Measurements from ENCODE around the gene COX6B2. TPM values are rescaled to one million over a fixed set of nuclear protein-coding genes. Genes with fewer than 3 reads are reported as not detected.

COX6B2 gene
- total and polyA plus RNA-seq, 12 donors: not detected

DNA sequence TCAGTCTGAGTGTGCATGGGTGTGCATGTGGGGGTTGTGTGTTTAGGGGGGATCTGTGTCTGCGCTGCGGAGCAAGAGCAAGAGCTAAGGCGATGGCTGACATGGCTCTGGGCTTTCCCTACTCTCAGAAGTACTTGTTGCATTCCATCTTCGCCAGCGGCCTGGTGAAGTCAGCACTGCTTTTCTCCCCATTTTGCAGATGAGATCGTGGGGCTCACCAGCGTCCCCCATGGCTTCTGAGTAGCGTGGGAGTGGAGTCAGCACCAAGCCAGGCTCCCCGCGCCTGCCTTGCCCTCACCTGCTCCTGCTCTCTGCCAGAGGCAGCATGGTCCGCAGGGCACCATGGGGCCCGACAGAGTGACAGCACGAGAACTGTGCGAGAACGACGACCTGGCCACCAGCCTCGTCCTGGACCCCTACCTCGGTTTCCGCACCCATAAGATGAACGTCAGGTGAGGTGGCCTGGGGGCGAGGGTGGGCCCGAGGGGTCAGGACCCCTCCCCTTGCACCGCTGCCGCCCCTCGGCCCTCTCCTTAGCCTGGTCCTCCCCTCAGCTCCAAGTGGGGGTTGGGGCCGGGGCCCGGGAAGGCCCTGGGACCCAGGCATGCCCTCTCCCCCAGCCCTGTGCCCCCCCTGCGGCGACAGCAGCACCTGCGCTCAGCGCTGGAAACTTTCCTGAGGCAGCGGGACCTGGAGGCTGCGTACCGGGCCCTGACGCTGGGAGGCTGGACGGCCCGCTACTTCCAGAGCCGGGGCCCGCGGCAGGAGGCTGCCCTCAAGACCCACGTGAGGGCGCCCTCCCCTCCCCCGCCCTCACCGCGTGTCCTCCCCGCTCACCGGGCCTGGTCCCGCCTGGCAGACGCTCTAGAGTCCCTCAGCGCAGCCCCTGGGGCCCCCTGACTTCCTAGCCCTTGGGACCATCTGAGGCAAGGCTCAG lies 12.7 kb downstream of the COX6B2 start:
- Histone ChIP-seq H3K4me3 (peak overlapping the region in 5 of 10 donors; percentile 67 to 92 (median 75)), H3K4me1 (peaks cover 7 to 30% (median 21%) of the 10 kb centered on the region in 9 donors), H3K36me3 (peaks cover 0 to 36% (median 13%) of the 10 kb centered on the region in 9 donors), H3K9me3 (no peaks in the 10 kb centered on the region), H3K27ac (no peak overlapping the region), H3K27me3 (no peaks in the 10 kb centered on the region)
- TF ChIP-seq, protein P1, sequence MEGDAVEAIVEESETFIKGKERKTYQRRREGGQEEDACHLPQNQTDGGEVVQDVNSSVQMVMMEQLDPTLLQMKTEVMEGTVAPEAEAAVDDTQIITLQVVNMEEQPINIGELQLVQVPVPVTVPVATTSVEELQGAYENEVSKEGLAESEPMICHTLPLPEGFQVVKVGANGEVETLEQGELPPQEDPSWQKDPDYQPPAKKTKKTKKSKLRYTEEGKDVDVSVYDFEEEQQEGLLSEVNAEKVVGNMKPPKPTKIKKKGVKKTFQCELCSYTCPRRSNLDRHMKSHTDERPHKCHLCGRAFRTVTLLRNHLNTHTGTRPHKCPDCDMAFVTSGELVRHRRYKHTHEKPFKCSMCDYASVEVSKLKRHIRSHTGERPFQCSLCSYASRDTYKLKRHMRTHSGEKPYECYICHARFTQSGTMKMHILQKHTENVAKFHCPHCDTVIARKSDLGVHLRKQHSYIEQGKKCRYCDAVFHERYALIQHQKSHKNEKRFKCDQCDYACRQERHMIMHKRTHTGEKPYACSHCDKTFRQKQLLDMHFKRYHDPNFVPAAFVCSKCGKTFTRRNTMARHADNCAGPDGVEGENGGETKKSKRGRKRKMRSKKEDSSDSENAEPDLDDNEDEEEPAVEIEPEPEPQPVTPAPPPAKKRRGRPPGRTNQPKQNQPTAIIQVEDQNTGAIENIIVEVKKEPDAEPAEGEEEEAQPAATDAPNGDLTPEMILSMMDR (IDR thresholded peaks at IDR 0.05): no peak
- DNase-seq (no peak), ATAC-seq (no peak)
- intact Hi-C loops (cut with DNase I): loop anchor here in 1 of 10 donors (2.0 kb wide), 1 partner anchor 41 kb away; no protein-coding TSS in a partner anchor
- 86 to 89% methylated on average over 48 to 50 of the region's 50 CpGs for WGBS, 2 donors

DNA sequence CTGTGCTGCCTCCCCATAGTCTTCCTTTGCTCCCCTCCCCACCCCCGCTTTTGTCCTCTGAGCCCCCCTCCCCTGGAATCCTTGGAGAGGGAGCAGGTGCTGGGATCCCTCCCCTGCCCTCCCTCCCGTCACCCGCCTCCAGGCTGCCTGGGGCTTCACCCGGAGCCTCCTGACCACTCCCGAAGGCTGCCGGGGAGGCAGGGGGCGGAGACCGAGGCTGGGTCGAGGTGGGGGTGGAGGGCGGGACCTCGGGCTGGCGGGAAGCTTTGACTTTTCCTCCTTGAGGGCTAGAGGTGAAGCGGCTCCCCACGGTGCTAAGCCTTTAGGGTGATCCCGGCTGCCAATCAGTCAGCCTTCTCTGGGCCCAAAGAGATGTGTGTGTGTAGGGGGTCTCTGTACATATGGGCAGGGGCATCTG lies 13.3 kb downstream of the COX6B2 start:
- peak; percentile 68 to 78 for DNase-seq
- H3K27me3 ChIP-seq: no peaks in the 10 kb centered on the region
- H3K9me3 ChIP-seq: no peaks in the 10 kb centered on the region
- H3K27ac ChIP-seq: peak overlapping the region in 3 of 10 donors; percentile 37 to 93 (median 91)
- WGBS, 2 donors: 6 to 12% methylated on average over 15 of the region's 15 CpGs
- H3K36me3 ChIP-seq: peaks cover 0 to 29% (median 7%) of the 10 kb centered on the region in 9 donors
- H3K4me1 ChIP-seq: peaks cover 7 to 30% (median 21%) of the 10 kb centered on the region in 9 donors
- peak overlapping the region in 9 of 10 donors; percentile 67 to 92 (median 73) for H3K4me3 ChIP-seq
- intact Hi-C loops (cut with DNase I): loop anchor here in 1 of 10 donors (2.0 kb wide), 1 partner anchor 42 kb away; no protein-coding TSS in a partner anchor
- no peak for ATAC-seq
- TF ChIP-seq, protein P1 (IDR thresholded peaks at IDR 0.05): no peak

DNA sequence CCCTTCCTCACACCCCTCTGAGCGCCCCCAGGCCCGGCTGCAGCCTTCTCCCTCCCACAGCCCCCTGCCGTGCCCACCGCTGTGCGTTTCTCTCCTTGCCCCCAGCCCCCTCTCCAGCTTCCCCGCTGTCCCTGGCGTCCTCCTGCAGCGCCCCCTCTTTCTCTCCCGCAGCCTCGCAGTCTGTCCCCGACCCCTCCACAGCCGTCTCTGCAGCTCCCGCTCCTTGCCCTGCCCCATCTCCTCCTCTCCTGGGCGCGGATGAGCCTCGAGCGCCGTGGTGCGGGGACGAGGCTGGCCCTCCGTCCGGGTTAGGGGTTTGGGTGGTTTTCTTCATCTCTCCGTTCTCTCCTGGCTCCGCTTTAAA lies 13.8 kb downstream of the COX6B2 start:
- Histone ChIP-seq H3K27me3 (no peaks in the 10 kb centered on the region), H3K36me3 (peaks cover 0 to 26% (median 7%) of the 10 kb centered on the region in 9 donors), H3K4me1 (peaks cover 7 to 28% (median 21%) of the 10 kb centered on the region in 9 donors), H3K4me3 (peak overlapping the region in 9 of 10 donors; percentile 67 to 92 (median 73)), H3K27ac (peak overlapping the region in 5 of 10 donors; percentile 90 to 93 (median 93)), H3K9me3 (no peaks in the 10 kb centered on the region)
- TF ChIP-seq, protein P1 (IDR thresholded peaks at IDR 0.05): no peak
- ATAC-seq (no peak), DNase-seq (no peak)
- intact Hi-C loops (cut with DNase I): loop anchor here in 1 of 10 donors (2.0 kb wide), 1 partner anchor 42 kb away; no protein-coding TSS in a partner anchor
- 2 to 6% methylated on average over 23 to 24 of the region's 24 CpGs for WGBS, 2 donors
